DND-41 (cell line): Measurements from ENCODE around the gene FGD6.

Experiments used
- ATAC-seq: fragments of 200-7000 bp; cut with Tn5 transposase; 3 replicates; pipeline ENCODE4 v1.9.1; 2021; ENCODE audit warnings: low read depth; ENCODE audit not compliant: insufficient read depth
- DNase-seq: peaks from one replicate; pipeline ENCODE4 v3.0.0-alpha.2; 2020
- H2AFZ ChIP-seq: 2 replicates; pipeline ENCODE4 v1.6.0; 2012; ENCODE audit warnings: low read depth, low read length
- H3K27ac ChIP-seq: 2 replicates; pipeline ENCODE4 v1.5.1; 2012; ENCODE audit warnings: low read length, inconsistent platforms
- H3K27me3 ChIP-seq: fragments of 200-600 bp; sonication (generic); 2 replicates; pipeline ENCODE4 v1.6.0; 2012; ENCODE audit warnings: low read length, mild to moderate bottlenecking, inconsistent platforms; ENCODE audit not compliant: insufficient read depth, poor library complexity
- H3K36me3 ChIP-seq: 2 replicates; pipeline ENCODE4 v1.5.1; 2012; ENCODE audit warnings: low read length, inconsistent platforms; ENCODE audit not compliant: insufficient read depth
- H3K4me1 ChIP-seq: 2 replicates; pipeline ENCODE4 v1.5.1; 2012; ENCODE audit warnings: mild to moderate bottlenecking, low read length; ENCODE audit not compliant: insufficient read depth
- H3K4me2 ChIP-seq: 2 replicates; pipeline ENCODE4 v1.6.0; 2012; ENCODE audit warnings: mild to moderate bottlenecking, moderate library complexity, low read length, inconsistent platforms; ENCODE audit not compliant: insufficient read depth
- H3K4me3 ChIP-seq, 2 experiments: fragments of 200-600 bp in 1 of 2; shearing (Covaris generic) in 1 of 2; 2 replicates each; pipeline ENCODE4 v1.5.1; 2012 to 2016; ENCODE audit warnings: inconsistent platforms in 2 of 2, low read length in 2 of 2, mild to moderate bottlenecking in 2 of 2, low read depth in 1 of 2, moderate library complexity in 1 of 2
- H3K79me2 ChIP-seq: 2 replicates; pipeline ENCODE4 v1.6.0; 2012; ENCODE audit warnings: low read length, inconsistent platforms; ENCODE audit not compliant: insufficient read depth
- H3K9ac ChIP-seq: 2 replicates; pipeline ENCODE4 v1.6.0; 2012; ENCODE audit warnings: low read depth, mild to moderate bottlenecking, inconsistent platforms, low read length, moderate library complexity
- H3K9me3 ChIP-seq: 2 replicates; pipeline ENCODE4 v1.5.1; 2012; ENCODE audit warnings: low read length, moderate library complexity, mild to moderate bottlenecking, inconsistent platforms; ENCODE audit not compliant: insufficient read depth, severe bottlenecking
- H4K20me1 ChIP-seq: 2 replicates; pipeline ENCODE4 v1.6.0; 2012; ENCODE audit warnings: low read length; ENCODE audit not compliant: insufficient read depth
- CTCF ChIP-seq: IDR thresholded peaks from 2 replicates; pipeline ENCODE4 v1.5.1; 2012; ENCODE audit warnings: borderline replicate concordance, low read length, moderate library complexity, mild to moderate bottlenecking; ENCODE audit not compliant: poor library complexity, severe bottlenecking; ENCODE audit errors: extremely low read depth
- EZH2 ChIP-seq: IDR thresholded peaks from 3 replicates; pipeline ENCODE4 v1.6.1; 2012; ENCODE audit warnings: borderline replicate concordance, low read depth, mild to moderate bottlenecking, moderate library complexity, low read length, inconsistent platforms; ENCODE audit not compliant: severe bottlenecking

FGD6 gene

GRCh38 chr12:95257541-95257940 lies 40.3 kb upstream of the FGD6 start:
- Histone ChIP-seq H3K27me3 (no peaks in the 10 kb centered on the region), H2AFZ (no peak overlapping the region), H3K4me2 (no peak overlapping the region), H3K4me3 (no peak overlapping the region), H3K27ac (no peak overlapping the region), H3K4me1 (no peaks in the 10 kb centered on the region), H4K20me1 (no peaks in the 10 kb centered on the region), H3K79me2 (peaks cover 11% of the 10 kb centered on the region; the same call in 1 of the 2 replicates), H3K9ac (no peak overlapping the region), H3K9me3 (no peaks in the 10 kb centered on the region), H3K36me3 (peaks cover 81% of the 10 kb centered on the region)
- TF ChIP-seq CTCF (no peak), EZH2 (no peak)
- no peak for ATAC-seq
- no peak for DNase-seq

- TF ChIP-seq CTCF: no peak
- TF ChIP-seq EZH2: no peak
- Histone ChIP-seq H3K79me2 (peaks cover 45% of the 10 kb centered on the region), H3K4me3 (no peak overlapping the region), H3K4me1 (no peaks in the 10 kb centered on the region), H4K20me1 (peaks cover 7% of the 10 kb centered on the region; the same call in 1 of the 2 replicates), H3K27me3 (no peaks in the 10 kb centered on the region), H3K9ac (no peak overlapping the region), H3K4me2 (no peak overlapping the region), H2AFZ (no peak overlapping the region), H3K9me3 (no peaks in the 10 kb centered on the region), H3K36me3 (peaks cover 63% of the 10 kb centered on the region), H3K27ac (no peak overlapping the region)
- DNase-seq (no peak), ATAC-seq (no peak)
Measured at GRCh38 chr12:95253386-95253785, 36.1 kb upstream of the FGD6 start.

DNA sequence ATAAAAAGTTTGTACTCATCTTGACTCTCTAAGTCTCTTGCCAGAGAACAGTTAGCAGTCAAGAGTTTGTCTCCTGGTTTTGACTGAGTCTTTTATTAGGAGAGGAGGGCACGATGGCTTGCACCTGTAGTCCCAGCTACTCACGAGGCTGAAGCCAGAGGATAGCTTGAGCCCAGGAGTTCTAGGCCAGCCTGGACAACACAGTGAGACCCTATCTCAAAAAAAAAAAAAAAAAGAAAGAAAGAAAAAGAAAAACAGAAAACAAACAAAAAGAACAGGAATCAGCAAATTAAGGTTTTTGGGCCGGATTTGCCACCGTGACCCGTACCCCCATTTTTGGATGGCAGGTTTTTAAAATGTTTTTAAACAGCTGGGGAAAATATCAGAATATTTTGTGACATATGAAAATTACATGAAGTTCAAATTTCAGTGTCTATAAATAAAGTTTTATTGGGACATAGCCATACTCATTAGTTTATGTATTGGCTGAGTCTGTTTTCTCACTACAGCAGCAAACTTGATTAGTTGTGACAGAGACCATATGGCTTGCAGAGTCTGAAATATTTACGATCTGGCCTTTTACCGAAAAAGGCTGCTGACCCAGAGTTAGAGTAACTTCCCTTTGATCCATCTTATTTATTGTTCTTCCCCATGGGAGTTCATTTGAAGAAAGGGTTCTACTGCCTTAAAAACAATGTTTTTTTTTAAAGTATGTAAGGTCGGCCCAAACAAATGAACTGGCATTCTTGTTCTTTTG lies 31.5 kb upstream of the FGD6 start:
- ATAC-seq (no peak), DNase-seq (no peak)
- Histone ChIP-seq H3K4me1 (peaks cover 13% of the 10 kb centered on the region), H3K4me2 (no peak overlapping the region), H4K20me1 (peaks cover 33% of the 10 kb centered on the region; the same call in 1 of the 2 replicates), H3K36me3 (peaks cover 18% of the 10 kb centered on the region), H3K4me3 (no peak overlapping the region), H3K79me2 (peaks cover 82% of the 10 kb centered on the region), H3K27ac (no peak overlapping the region), H2AFZ (no peak overlapping the region), H3K9me3 (no peaks in the 10 kb centered on the region), H3K9ac (no peak overlapping the region), H3K27me3 (no peaks in the 10 kb centered on the region)
- TF ChIP-seq CTCF (no peak), EZH2 (no peak)
